GM12878 (cell line): ENCODE measurements around the gene SLC12A5.

ENCODE experiments used
- BRCA1 ChIP-seq: IDR thresholded peaks from 2 replicates; pipeline ENCODE4 v1.6.1; 2011; ENCODE audit warnings: low read depth, low read length, improper control_type of control experiment
- CBX3 ChIP-seq: fragments of 200-600 bp; sonication (generic); IDR thresholded peaks from 2 replicates; pipeline ENCODE4 v1.6.1; 2016; ENCODE audit warnings: low read depth, borderline replicate concordance
- CTCF ChIP-seq, 3 experiments: IDR thresholded peaks in 2 of 3; conservative IDR thresholded peaks in 1 of 3; 2 replicates each; pipeline ENCODE4 v1.5.1; 2011; ENCODE audit warnings: low read depth in 3 of 3, low read length in 3 of 3, mild to moderate bottlenecking in 3 of 3, control low read depth in 2 of 3, moderate library complexity in 2 of 3, inconsistent platforms in 1 of 3, mixed read lengths in 1 of 3; ENCODE audit not compliant: control insufficient read depth in 2 of 3, insufficient read depth in 1 of 3; ENCODE audit errors: extremely low read depth in 1 of 3
- E2F8 ChIP-seq: fragments of 450-650 bp; IDR thresholded peaks from 2 replicates; pipeline ENCODE4 v1.6.1; 2018; ENCODE audit warnings: mild to moderate bottlenecking, low read depth, moderate library complexity; ENCODE audit not compliant: partially characterized antibody
- IKZF1 ChIP-seq: fragments of 450-650 bp; conservative IDR thresholded peaks from 2 replicates; pipeline ENCODE4 v1.6.1; 2017; ENCODE audit warnings: antibody characterized with exemption, mild to moderate bottlenecking
- KAT2A ChIP-seq: conservative IDR thresholded peaks from 2 replicates; pipeline ENCODE4 v1.6.1; 2011; ENCODE audit warnings: low read depth, low read length; ENCODE audit not compliant: control insufficient read depth
- NR2C1 ChIP-seq: fragments of 450-650 bp; IDR thresholded peaks from 2 replicates; pipeline ENCODE4 v1.6.1; 2017; ENCODE audit warnings: antibody characterized with exemption, mild to moderate bottlenecking, moderate library complexity
- PAX5 ChIP-seq: IDR thresholded peaks from 2 replicates; pipeline ENCODE4 v1.6.1; 2011; ENCODE audit warnings: low read depth, low read length, borderline replicate concordance
- TCF12 ChIP-seq: IDR thresholded peaks from 2 replicates; pipeline ENCODE4 v1.6.1; 2011; ENCODE audit warnings: low read depth, mild to moderate bottlenecking, low read length
- USF1 ChIP-seq: IDR thresholded peaks from 2 replicates; pipeline ENCODE4 v1.6.1; 2011; ENCODE audit warnings: borderline replicate concordance, low read depth, mild to moderate bottlenecking, moderate library complexity, mixed read lengths, low read length; ENCODE audit not compliant: insufficient read depth; ENCODE audit errors: extremely low read length
- ZNF687 ChIP-seq: fragments of 450-650 bp; IDR thresholded peaks from 2 replicates; pipeline ENCODE4 v1.6.1; 2017; ENCODE audit warnings: mild to moderate bottlenecking, moderate library complexity
- ZZZ3 ChIP-seq: IDR thresholded peaks from 2 replicates; pipeline ENCODE4 v1.6.1; 2011; ENCODE audit warnings: low read depth; ENCODE audit not compliant: control insufficient read depth, insufficient read length

GRCh38 chr20:46104262-46104661, 75.2 kb downstream of the SLC12A5 start:
- TF ChIP-seq TCF12 (no peak), IKZF1 (no peak), NR2C1 (no peak), E2F8 (no peak), CTCF (IDR thresholded peaks at IDR 0.05 in 2 of 3, conservative IDR thresholded peaks at IDR 0.05 in 1 of 3; ENCODE audit: control insufficient read depth in 2 of 3, extremely low read depth in 1 of 3, insufficient read depth in 1 of 3, low read depth in 3 of 3, low read length in 3 of 3) (no peak), BRCA1 (no peak), ZZZ3 (no peak), CBX3 (no peak), PAX5 (no peak), KAT2A (no peak), ZNF687 (no peak), USF1 (no peak)
